Loucy (cell line): ENCODE data around the gene KRT27.

Experiments used
- H2AFZ ChIP-seq: fragments of 200-600 bp; sonication (generic); 2 replicates; pipeline ENCODE4 v1.6.0; 2016; ENCODE audit warnings: antibody characterized with exemption, mild to moderate bottlenecking, low read length, moderate library complexity
- H3F3A ChIP-seq: fragments of 200-600 bp; 2 replicates; pipeline ENCODE4 v1.6.0; 2016; ENCODE audit warnings: antibody characterized with exemption, low read depth, mild to moderate bottlenecking
- H3K27me3 ChIP-seq: fragments of 200-600 bp; sonication (generic); 2 replicates; pipeline ENCODE4 v1.6.1; 2014; ENCODE audit warnings: low read length, mild to moderate bottlenecking; ENCODE audit not compliant: insufficient read depth, poor library complexity, severe bottlenecking
- H3K36me3 ChIP-seq: fragments of 200-600 bp; sonication (generic); 2 replicates; pipeline ENCODE4 v1.6.1; 2016; ENCODE audit warnings: low read length; ENCODE audit not compliant: insufficient read depth
- H3K4me1 ChIP-seq: fragments of 200-600 bp; sonication (generic); 2 replicates; pipeline ENCODE4 v1.5.1; 2014; ENCODE audit warnings: low read length, mild to moderate bottlenecking; ENCODE audit not compliant: insufficient read depth, poor library complexity, severe bottlenecking
- H3K4me2 ChIP-seq: fragments of 200-600 bp; sonication (generic); 2 replicates; pipeline ENCODE4 v1.6.0; 2014; ENCODE audit warnings: antibody characterized with exemption, low read length, low read depth, mild to moderate bottlenecking; ENCODE audit not compliant: poor library complexity, severe bottlenecking
- H3K4me3 ChIP-seq: fragments of 200-600 bp; sonication (generic); 2 replicates; pipeline ENCODE4 v1.5.1; 2014; ENCODE audit warnings: low read length, mild to moderate bottlenecking, mixed read lengths; ENCODE audit not compliant: poor library complexity, severe bottlenecking
- H3K79me2 ChIP-seq: fragments of 200-600 bp; sonication (generic); 2 replicates; pipeline ENCODE4 v1.6.1; 2014; ENCODE audit warnings: low read length; ENCODE audit not compliant: insufficient read depth
- H3K9ac ChIP-seq: fragments of 200-600 bp; sonication (generic); 2 replicates; pipeline ENCODE4 v1.6.0; 2014; ENCODE audit warnings: mild to moderate bottlenecking, low read depth, low read length, moderate library complexity; ENCODE audit not compliant: poor library complexity, severe bottlenecking
- H3K9me2 ChIP-seq: fragments of 200-600 bp; sonication (generic); replicated peaks from 2 replicates; pipeline ENCODE4 v1.6.1; 2016; ENCODE audit warnings: low read depth, low read length, mixed read lengths
- H3K9me3 ChIP-seq: fragments of 200-600 bp; sonication (generic); 2 replicates; pipeline ENCODE4 v1.6.1; 2014; ENCODE audit warnings: mild to moderate bottlenecking, antibody characterized with exemption, low read length, low read depth; ENCODE audit not compliant: insufficient read depth
- H4K20me1 ChIP-seq: fragments of 200-600 bp; sonication (generic); 2 replicates; pipeline ENCODE4 v1.6.0; 2014; ENCODE audit warnings: antibody characterized with exemption, low read length, mild to moderate bottlenecking; ENCODE audit not compliant: insufficient read depth, poor library complexity, severe bottlenecking
- EZH2phosphoT487 ChIP-seq: fragments of 200-600 bp; IDR thresholded peaks from 2 replicates; pipeline ENCODE4 v1.6.1; 2018; ENCODE audit warnings: antibody characterized with exemption, mild to moderate bottlenecking, moderate library complexity, borderline replicate concordance
- TF ChIP-seq, protein P1 (sequence below): fragments of 200-600 bp; sonication (generic); conservative IDR thresholded peaks from 2 replicates; pipeline ENCODE4 v1.5.1; 2014; ENCODE audit warnings: mild to moderate bottlenecking, antibody characterized with exemption, low read length

Gene KRT27

GRCh38 chr17:40809721-40810421, 27.5 kb upstream of the KRT27 start:
- H3K9me3 ChIP-seq = no peaks in the 10 kb centered on the region
- no peak overlapping the region for H3K4me2 ChIP-seq
- H3K27me3 ChIP-seq = peaks cover 91% of the 10 kb centered on the region
- H3K4me1 ChIP-seq = no peaks in the 10 kb centered on the region
- no peaks in the 10 kb centered on the region for H3F3A ChIP-seq
- no peak overlapping the region for H2AFZ ChIP-seq
- H4K20me1 ChIP-seq = no peaks in the 10 kb centered on the region
- H3K36me3 ChIP-seq = no peaks in the 10 kb centered on the region
- H3K9me2 ChIP-seq = no peaks in the 10 kb centered on the region
- TF ChIP-seq, protein P1, sequence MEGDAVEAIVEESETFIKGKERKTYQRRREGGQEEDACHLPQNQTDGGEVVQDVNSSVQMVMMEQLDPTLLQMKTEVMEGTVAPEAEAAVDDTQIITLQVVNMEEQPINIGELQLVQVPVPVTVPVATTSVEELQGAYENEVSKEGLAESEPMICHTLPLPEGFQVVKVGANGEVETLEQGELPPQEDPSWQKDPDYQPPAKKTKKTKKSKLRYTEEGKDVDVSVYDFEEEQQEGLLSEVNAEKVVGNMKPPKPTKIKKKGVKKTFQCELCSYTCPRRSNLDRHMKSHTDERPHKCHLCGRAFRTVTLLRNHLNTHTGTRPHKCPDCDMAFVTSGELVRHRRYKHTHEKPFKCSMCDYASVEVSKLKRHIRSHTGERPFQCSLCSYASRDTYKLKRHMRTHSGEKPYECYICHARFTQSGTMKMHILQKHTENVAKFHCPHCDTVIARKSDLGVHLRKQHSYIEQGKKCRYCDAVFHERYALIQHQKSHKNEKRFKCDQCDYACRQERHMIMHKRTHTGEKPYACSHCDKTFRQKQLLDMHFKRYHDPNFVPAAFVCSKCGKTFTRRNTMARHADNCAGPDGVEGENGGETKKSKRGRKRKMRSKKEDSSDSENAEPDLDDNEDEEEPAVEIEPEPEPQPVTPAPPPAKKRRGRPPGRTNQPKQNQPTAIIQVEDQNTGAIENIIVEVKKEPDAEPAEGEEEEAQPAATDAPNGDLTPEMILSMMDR = no peak
- TF ChIP-seq EZH2phosphoT487 = no peak
- no peak overlapping the region for H3K9ac ChIP-seq
- no peak overlapping the region for H3K4me3 ChIP-seq
- H3K79me2 ChIP-seq = no peaks in the 10 kb centered on the region

DNA sequence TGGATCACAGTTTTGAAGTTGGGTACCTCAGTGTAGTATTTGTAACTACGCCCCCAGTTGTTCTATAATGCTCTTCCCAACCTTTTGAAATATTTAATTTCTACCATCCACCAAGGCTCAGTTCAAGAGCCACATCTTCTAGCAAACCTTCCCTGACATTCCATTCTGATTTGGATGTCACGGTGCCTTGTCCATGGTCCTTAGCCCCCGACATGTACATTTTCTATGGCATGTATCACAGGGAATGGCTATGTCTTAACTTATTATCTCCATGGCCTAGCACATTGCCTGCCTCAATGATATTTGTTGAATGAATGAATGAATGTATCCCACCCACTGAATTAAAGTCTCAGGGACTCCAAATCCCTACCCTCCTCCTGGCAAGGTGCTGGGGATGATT, 23.8 kb upstream of the KRT27 start:
- Histone ChIP-seq H3K4me1 (no peaks in the 10 kb centered on the region), H3K9ac (no peak overlapping the region), H4K20me1 (no peaks in the 10 kb centered on the region), H3K9me3 (no peaks in the 10 kb centered on the region), H3K4me2 (no peak overlapping the region), H3K9me2 (no peaks in the 10 kb centered on the region), H2AFZ (no peak overlapping the region), H3F3A (no peaks in the 10 kb centered on the region), H3K79me2 (no peaks in the 10 kb centered on the region), H3K27me3 (peaks cover 67% of the 10 kb centered on the region), H3K4me3 (no peak overlapping the region), H3K36me3 (no peaks in the 10 kb centered on the region)
- TF ChIP-seq, protein P1 = no peak
- TF ChIP-seq EZH2phosphoT487 = no peak

- no peaks in the 10 kb centered on the region for H3K36me3 ChIP-seq
- TF ChIP-seq EZH2phosphoT487 = no peak
- TF ChIP-seq, protein P1 = peak; percentile 93
- no peaks in the 10 kb centered on the region for H3K9me2 ChIP-seq
- peaks cover 58% of the 10 kb centered on the region for H3K27me3 ChIP-seq
- H3F3A ChIP-seq = no peaks in the 10 kb centered on the region
- H4K20me1 ChIP-seq = no peaks in the 10 kb centered on the region
- H3K4me3 ChIP-seq = no peak overlapping the region
- H3K9ac ChIP-seq = no peak overlapping the region
- no peaks in the 10 kb centered on the region for H3K4me1 ChIP-seq
- no peaks in the 10 kb centered on the region for H3K9me3 ChIP-seq
- H2AFZ ChIP-seq = no peak overlapping the region
- H3K4me2 ChIP-seq = no peak overlapping the region
- H3K79me2 ChIP-seq = no peaks in the 10 kb centered on the region
These were observed 21.3 kb upstream of the KRT27 start for GRCh38 chr17:40803617-40804082.
